ENCODE data around the gene LRRC57.

The LRRC57 gene

GRCh38 chr15:42553554-42553953 is 5.0 kb upstream of the LRRC57 start:
- no peak for DNase-seq (ENCODE audit: low read depth in 3 of 3, low spot score in 1 of 3)

- DNase-seq (ENCODE audit: low read depth in 3 of 3, low spot score in 1 of 3) = no peak
Measured at GRCh38 chr15:42549741-42550392, 1.3 kb upstream of the LRRC57 start.

- no peak for DNase-seq (ENCODE audit: low read depth in 3 of 3, low spot score in 1 of 3)
Measured at GRCh38 chr15:42549032-42549491, 469 bp upstream of the LRRC57 start.

- DNase-seq (ENCODE audit: low read depth in 3 of 3, low spot score in 1 of 3) = no peak
Measured at GRCh38 chr15:42547918-42548248, 710 bp downstream of the LRRC57 start.

GRCh38 chr15:42544853-42545629 is 3.6 kb downstream of the LRRC57 start:
- no peak for DNase-seq (ENCODE audit: low read depth in 3 of 3, low spot score in 1 of 3)

- no peak for DNase-seq (ENCODE audit: low read depth in 3 of 3, low spot score in 1 of 3)
Measured at GRCh38 chr15:42533246-42533645, 15.3 kb downstream of the LRRC57 start.

- no peak for DNase-seq (ENCODE audit: low read depth in 3 of 3, low spot score in 1 of 3)
Measured at GRCh38 chr15:42528970-42529369, 19.6 kb downstream of the LRRC57 start.

- DNase-seq (ENCODE audit: low read depth in 3 of 3, low spot score in 1 of 3) = no peak
Measured at GRCh38 chr15:42523331-42523730, 25.3 kb downstream of the LRRC57 start.

GRCh38 chr15:42511007-42511391 is 37.6 kb downstream of the LRRC57 start:
- DNase-seq (ENCODE audit: low read depth in 3 of 3, low spot score in 1 of 3) = no peak

- DNase-seq (ENCODE audit: low read depth in 3 of 3, low spot score in 1 of 3) = no peak
Measured at GRCh38 chr15:42510258-42511006, 38.2 kb downstream of the LRRC57 start.

GRCh38 chr15:42508263-42508690 is 40.3 kb downstream of the LRRC57 start:
- DNase-seq (ENCODE audit: low read depth in 3 of 3, low spot score in 1 of 3) = no peak

GRCh38 chr15:42507514-42507913 is 41.1 kb downstream of the LRRC57 start:
- no peak for DNase-seq (ENCODE audit: low read depth in 3 of 3, low spot score in 1 of 3)

GRCh38 chr15:42504631-42505030 is 44.0 kb downstream of the LRRC57 start:
- DNase-seq (ENCODE audit: low read depth in 3 of 3, low spot score in 1 of 3) = no peak

- no peak for DNase-seq (ENCODE audit: low read depth in 3 of 3, low spot score in 1 of 3)
Measured at GRCh38 chr15:42503825-42504224, 44.8 kb downstream of the LRRC57 start.

- no peak for DNase-seq (ENCODE audit: low read depth in 3 of 3, low spot score in 1 of 3)
Measured at GRCh38 chr15:42502477-42502876, 46.1 kb downstream of the LRRC57 start.

- DNase-seq (ENCODE audit: low read depth in 3 of 3, low spot score in 1 of 3) = no peak
Measured at GRCh38 chr15:42499858-42500609, 48.6 kb downstream of the LRRC57 start.

- DNase-seq (ENCODE audit: low read depth in 3 of 3, low spot score in 1 of 3) = no peak
Measured at GRCh38 chr15:42498212-42499068, 50.2 kb downstream of the LRRC57 start.

GRCh38 chr15:42495361-42496212 is 53.0 kb downstream of the LRRC57 start, which contains the start of gene SNAP23:
TSS of gene SNAP23 (plus strand) at chr15:42495634. CDS start at chr15:42511847, 16,213 bp downstream.
- DNase-seq (ENCODE audit: low read depth in 3 of 3, low spot score in 1 of 3) = peak; percentile 35 to 62 (median 61)

- DNase-seq (ENCODE audit: low read depth in 3 of 3, low spot score in 1 of 3) = no peak
Measured at GRCh38 chr15:42494998-42495360, 53.6 kb downstream of the LRRC57 start.

Measured in stimulated activated CD4-positive, alpha-beta T cell treated with anti-CD3 and anti-CD28 coated beads, TNF-alpha, amount 100 ng/mL, for 1 hour (primary cell).